GM10266 (cell line): Measurements from ENCODE around the gene POLD4.

Source experiments
- DNase-seq: peaks from one replicate; pipeline ENCODE4 v3.0.0; 2012; ENCODE audit errors: extremely low spot score
- TF ChIP-seq, protein P1 (sequence below): IDR thresholded peaks from 2 replicates; pipeline ENCODE4 v1.5.1; 2012; ENCODE audit warnings: mild to moderate bottlenecking, low read depth; ENCODE audit not compliant: control insufficient read depth, insufficient read depth; ENCODE audit errors: missing control alignments

The POLD4 gene

DNA sequence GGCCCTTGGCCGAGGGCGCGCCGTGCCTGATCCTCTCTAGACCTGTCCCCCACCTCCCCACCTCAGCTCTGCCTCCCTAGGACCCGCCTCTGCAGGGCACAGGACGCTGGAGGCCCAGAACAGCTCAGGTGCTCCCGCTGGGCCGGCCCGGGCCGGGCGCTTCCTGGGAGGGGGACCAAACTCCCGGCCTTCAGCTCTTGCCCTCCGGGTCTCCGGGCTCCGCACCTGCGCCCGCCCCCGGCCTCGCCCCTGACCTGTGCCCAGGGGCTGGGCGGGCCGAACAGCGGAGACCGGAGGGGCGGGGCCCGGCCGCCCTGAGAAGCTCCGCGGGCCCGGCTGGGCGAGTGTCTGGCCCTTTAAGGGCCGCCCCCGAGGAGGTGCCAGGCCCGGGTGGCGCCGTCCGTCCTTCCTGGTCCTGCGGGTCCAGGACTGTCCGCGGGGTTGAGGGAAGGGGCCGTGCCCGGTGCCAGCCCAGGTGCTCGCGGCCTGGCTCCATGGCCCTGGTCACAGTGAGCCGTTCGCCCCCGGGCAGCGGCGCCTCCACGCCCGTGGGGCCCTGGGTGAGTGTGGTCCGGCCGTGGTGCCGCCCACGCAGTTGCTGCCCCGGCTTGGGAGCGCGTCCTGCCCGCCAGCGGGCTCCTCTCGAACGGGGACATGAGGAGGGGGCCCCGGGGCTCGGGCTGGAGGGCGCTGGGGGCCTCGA lies 50.1 kb downstream of the POLD4 start, which contains the start of gene SSH3:
SSH3 (plus strand) TSS at position 399 of the 703 bp plus-strand sequence; CDS start at position 495, 96 bp downstream.
- DNase-seq = no peak

DNA sequence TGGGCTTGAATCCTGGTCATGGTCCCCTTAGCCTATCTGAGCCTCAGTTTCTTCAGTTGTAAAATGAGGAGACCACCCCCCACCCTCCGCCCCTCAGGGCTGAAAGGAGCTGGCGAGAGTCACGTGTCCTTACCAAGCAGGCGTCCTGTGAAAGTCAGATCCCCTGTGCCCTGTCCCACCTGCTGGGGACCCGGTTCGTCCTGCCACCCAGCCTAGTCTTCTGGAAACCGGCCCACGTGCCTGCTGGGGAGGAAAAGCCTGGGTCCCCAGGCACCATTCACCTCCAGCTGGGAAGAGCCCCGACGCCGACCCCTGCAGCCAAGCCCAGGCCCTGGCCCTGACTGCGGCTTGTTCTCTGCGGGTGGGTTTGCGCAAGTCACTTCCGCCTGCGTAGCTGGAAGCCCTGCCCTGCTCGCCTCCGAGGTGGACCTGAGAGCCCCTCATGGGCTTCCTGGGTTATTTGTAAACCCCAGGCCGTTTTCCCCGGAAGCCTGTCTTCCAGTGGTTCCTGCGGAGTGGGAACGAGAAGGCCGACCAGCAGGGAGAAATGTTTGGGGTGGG lies 50.7 kb downstream of the POLD4 start:
- no peak for DNase-seq
- TF ChIP-seq, protein P1, sequence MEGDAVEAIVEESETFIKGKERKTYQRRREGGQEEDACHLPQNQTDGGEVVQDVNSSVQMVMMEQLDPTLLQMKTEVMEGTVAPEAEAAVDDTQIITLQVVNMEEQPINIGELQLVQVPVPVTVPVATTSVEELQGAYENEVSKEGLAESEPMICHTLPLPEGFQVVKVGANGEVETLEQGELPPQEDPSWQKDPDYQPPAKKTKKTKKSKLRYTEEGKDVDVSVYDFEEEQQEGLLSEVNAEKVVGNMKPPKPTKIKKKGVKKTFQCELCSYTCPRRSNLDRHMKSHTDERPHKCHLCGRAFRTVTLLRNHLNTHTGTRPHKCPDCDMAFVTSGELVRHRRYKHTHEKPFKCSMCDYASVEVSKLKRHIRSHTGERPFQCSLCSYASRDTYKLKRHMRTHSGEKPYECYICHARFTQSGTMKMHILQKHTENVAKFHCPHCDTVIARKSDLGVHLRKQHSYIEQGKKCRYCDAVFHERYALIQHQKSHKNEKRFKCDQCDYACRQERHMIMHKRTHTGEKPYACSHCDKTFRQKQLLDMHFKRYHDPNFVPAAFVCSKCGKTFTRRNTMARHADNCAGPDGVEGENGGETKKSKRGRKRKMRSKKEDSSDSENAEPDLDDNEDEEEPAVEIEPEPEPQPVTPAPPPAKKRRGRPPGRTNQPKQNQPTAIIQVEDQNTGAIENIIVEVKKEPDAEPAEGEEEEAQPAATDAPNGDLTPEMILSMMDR = no peak

More for the DNA sequence above, 50.1 kb downstream of the POLD4 start, which contains the start of gene SSH3:
- TF ChIP-seq, protein P1 = no peak

DNA sequence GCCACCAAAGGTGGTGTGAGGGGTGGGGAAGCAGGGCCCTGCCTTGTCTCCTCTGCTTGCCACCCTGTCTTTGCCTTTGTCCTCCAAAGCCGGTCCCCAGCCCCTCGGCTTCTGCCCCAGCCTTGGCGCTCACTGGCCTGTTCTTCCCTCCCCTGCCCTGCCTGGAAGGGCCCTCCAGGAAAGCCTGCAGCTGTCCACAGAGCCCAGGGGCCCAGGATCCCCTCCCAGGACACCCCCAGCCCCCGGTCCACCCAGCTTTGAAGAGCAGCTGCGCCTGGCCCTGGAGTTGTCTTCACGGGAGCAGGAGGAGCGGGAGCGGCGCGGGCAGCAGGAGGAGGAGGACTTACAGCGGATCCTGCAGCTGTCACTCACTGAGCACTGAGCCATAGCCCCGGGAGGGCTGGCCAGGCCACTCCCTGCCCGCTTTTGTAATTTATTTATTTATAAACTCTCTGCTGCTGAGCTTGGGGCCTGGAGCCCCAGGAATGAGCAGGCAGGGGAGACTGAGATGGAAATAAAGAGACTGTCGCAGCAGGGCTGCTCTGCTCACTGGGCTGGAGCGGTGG lies 51.3 kb downstream of the POLD4 start:
- TF ChIP-seq, protein P1 = no peak
- no peak for DNase-seq

DNA sequence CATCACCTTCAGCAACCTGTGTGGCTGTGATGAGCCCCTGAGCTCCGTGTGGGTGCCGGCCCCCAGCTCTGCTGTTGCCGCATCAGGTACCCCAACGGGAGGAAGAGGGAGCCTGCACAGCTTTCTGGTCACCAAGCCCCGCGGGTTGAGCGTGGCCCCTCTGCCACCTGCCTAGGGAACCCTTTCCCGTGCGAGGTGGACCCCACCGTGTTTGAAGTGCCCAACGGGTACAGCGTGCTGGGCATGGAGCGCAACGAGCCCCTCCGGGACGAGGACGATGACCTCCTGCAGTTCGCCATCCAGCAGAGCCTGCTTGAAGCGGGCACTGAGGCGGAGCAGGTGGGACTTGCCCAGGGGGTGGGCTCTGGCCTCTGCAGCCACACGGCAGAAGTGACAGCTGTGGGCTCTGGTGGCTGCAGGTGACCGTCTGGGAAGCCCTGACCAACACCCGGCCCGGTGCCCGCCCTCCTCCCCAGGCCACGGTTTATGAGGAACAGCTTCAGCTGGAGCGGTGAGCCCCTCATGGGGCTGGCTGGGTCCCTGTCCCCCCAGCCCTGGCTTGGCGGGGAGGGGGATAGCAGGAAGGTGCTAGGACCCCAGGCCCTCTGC lies 51.9 kb downstream of the POLD4 start:
- no peak for DNase-seq
- TF ChIP-seq, protein P1 = no peak
